ENCODE data around the gene C12orf42. TPM values are rescaled to one million over a fixed set of nuclear protein-coding genes. Genes with fewer than 3 reads are reported as not detected.

The C12orf42 gene
- total and polyA plus RNA-seq, 2 of the 4 experiments (the other 2 are of a cell fraction), result not detected

- Histone ChIP-seq H2BK15ac (ENCODE audit: low read depth, low read length) (no peak overlapping the region), H2AFZ (replicated peaks; ENCODE audit: low read length, poor library complexity) (no peak overlapping the region), H4K20me1 (ENCODE audit: insufficient read depth, low read length) (no peaks in the 10 kb centered on the region), H4K8ac (ENCODE audit: low read depth in 2 of 2, low read length in 2 of 2) (no peak overlapping the region), H3K27ac (ENCODE audit: insufficient read depth, low read length) (no peak overlapping the region), H3K14ac (replicated peaks; ENCODE audit: low read depth, low read length) (no peak overlapping the region), H3K4me3 (ENCODE audit: insufficient read depth, low read depth, low read length) (no peak overlapping the region), H3K27me3 (ENCODE audit: control insufficient read depth, insufficient read depth, low read length) (no peaks in the 10 kb centered on the region), H3K36me3 (ENCODE audit: control insufficient read depth, insufficient read depth, low read length) (no peaks in the 10 kb centered on the region), H3K9ac (ENCODE audit: low read depth, low read length) (no peak overlapping the region), H2BK20ac (ENCODE audit: low read depth, low read length) (no peak overlapping the region), H2AK5ac (ENCODE audit: low read depth, low read length) (no peak overlapping the region), H3K4ac (ENCODE audit: low read depth, low read length) (no peak overlapping the region), H3K4me2 (ENCODE audit: low read depth, low read length) (no peak overlapping the region), H2AK9ac (replicated peaks; ENCODE audit: low read depth, low read length, poor library complexity) (no peak overlapping the region), H2BK120ac (ENCODE audit: low read depth, low read length) (no peak overlapping the region), H2BK5ac (ENCODE audit: low read depth, low read length, poor library complexity, severe bottlenecking) (no peak overlapping the region), H3K9me3 (ENCODE audit: control insufficient read depth, insufficient read depth, low read length) (no peaks in the 10 kb centered on the region; the same call in 1 of the 2 replicates), H4K5ac (ENCODE audit: low read depth, low read length) (no peak overlapping the region), H3K4me1 (ENCODE audit: control insufficient read depth, insufficient read depth, low read length) (no peaks in the 10 kb centered on the region), H3K23ac (ENCODE audit: low read depth, low read length) (no peak overlapping the region), H3K9me1 (ENCODE audit: insufficient read depth, low read length) (no peaks in the 10 kb centered on the region), H4K91ac (ENCODE audit: insufficient read depth, low read depth, low read length) (no peak overlapping the region), H3K56ac (ENCODE audit: extremely low read depth, insufficient read depth, low read length) (no peak overlapping the region), H3K79me1 (ENCODE audit: low read depth in 1 of 2, low read length in 2 of 2) (no peaks in the 10 kb centered on the region), H3K18ac (ENCODE audit: low read depth, low read length) (no peak overlapping the region)
- no TSS peak for BruUV-seq (replicated peaks)
- 36% methylated on average over 2 of the region's 9 CpGs; no CpG with 5 or more reads in 1 of the 2 experiments for WGBS, 2 experiments (ENCODE audit: extremely low coverage in 2 of 2, insufficient read length in 1 of 2)
- ATAC-seq (ENCODE audit: low read depth) (no peak), DNase-seq (no peak)
- TF ChIP-seq MAZ (IDR thresholded peaks at IDR 0.05; ENCODE audit: borderline replicate concordance, low read depth, low read length) (no peak), ELK1 (IDR thresholded peaks at IDR 0.05; ENCODE audit: borderline replicate concordance, low read depth, low read length) (no peak), RFX5 (IDR thresholded peaks at IDR 0.05; ENCODE audit: low read depth, low read length) (no peak), FOS (IDR thresholded peaks at IDR 0.05; ENCODE audit: low read depth, low read length) (no peak), USF2 (IDR thresholded peaks at IDR 0.05; ENCODE audit: low read depth, low read length) (no peak)
- intact Hi-C loops (cut with micrococcal nuclease) (no loop called here), dilution Hi-C loops (cut with HindIII; ENCODE audit: low sequenced_read_pairs, unreplicated experiment) (no loop called here), in situ Hi-C loops (cut with MboI; ENCODE audit: low sequenced_read_pairs) (no loop called here)
- ChIA-PET POLR2A (ENCODE audit: unreplicated experiment) (no interaction called here), CTCF (no interaction called here)
Measured at GRCh38 chr12:103505371-103506236, 9.8 kb upstream of the C12orf42 start.

Data from IMR-90 (cell line).